Measurements from ENCODE around the gene FAT3. TPM values are rescaled to one million over a fixed set of nuclear protein-coding genes. Genes with fewer than 3 reads are reported as not detected.

Gene FAT3
- total and polyA plus RNA-seq, 4 donors: 0.06 to 1.3 (median 0.62) TPM

- no peak overlapping the region for H3K4me3 ChIP-seq (ENCODE audit: low read depth in 1 of 3, low read length in 3 of 3)
- no peak overlapping the region for H3K27ac ChIP-seq (ENCODE audit: low read depth in 1 of 2, low read length in 2 of 2)
- DNase-seq (ENCODE audit: low spot score): no peak
- WGBS: 88% methylated on average over 1 of the region's 1 CpG
- no peak overlapping the region for H3K9ac ChIP-seq (ENCODE audit: low read depth in 1 of 2, low read length in 2 of 2)
- H3K27me3 ChIP-seq (ENCODE audit: control insufficient read depth in 4 of 4, insufficient read depth in 4 of 4, low read length in 3 of 4): no peaks in the 10 kb centered on the region
- H3K9me3 ChIP-seq (ENCODE audit: control insufficient read depth in 4 of 4, low read length in 3 of 4): no peaks in the 10 kb centered on the region
- TF ChIP-seq TAF1 (conservative IDR thresholded peaks at IDR 0.05): no peak
- TF ChIP-seq GABPA (IDR thresholded peaks at IDR 0.05 in 1 of 2, conservative IDR thresholded peaks at IDR 0.05 in 1 of 2): no peak
- no peak for TF ChIP-seq NR2F2 (IDR thresholded peaks at IDR 0.05)
- no peak for TF ChIP-seq SP1 (IDR thresholded peaks at IDR 0.05)
- TF ChIP-seq HNF4A (conservative IDR thresholded peaks at IDR 0.05): no peak
- TF ChIP-seq, protein P1, sequence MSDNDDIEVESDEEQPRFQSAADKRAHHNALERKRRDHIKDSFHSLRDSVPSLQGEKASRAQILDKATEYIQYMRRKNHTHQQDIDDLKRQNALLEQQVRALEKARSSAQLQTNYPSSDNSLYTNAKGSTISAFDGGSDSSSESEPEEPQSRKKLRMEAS (IDR thresholded peaks at IDR 0.05): no peak
- TF ChIP-seq RXRA (IDR thresholded peaks at IDR 0.05): no peak
- TF ChIP-seq, protein P2, sequence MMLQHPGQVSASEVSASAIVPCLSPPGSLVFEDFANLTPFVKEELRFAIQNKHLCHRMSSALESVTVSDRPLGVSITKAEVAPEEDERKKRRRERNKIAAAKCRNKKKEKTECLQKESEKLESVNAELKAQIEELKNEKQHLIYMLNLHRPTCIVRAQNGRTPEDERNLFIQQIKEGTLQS (IDR thresholded peaks at IDR 0.05): no peak
- TF ChIP-seq FOXA1 (IDR thresholded peaks at IDR 0.05): no peak
- TF ChIP-seq JUND (IDR thresholded peaks at IDR 0.05): no peak
- H3K36me3 ChIP-seq (ENCODE audit: control insufficient read depth in 4 of 4, insufficient read depth in 3 of 4, low read depth in 1 of 4, low read length in 3 of 4): no peaks in the 10 kb centered on the region
- no peaks in the 10 kb centered on the region for H3K4me1 ChIP-seq (ENCODE audit: control insufficient read depth in 4 of 4, insufficient read depth in 4 of 4, low read length in 3 of 4)
Measured at GRCh38 chr11:92198268-92198667, 26.4 kb upstream of the FAT3 start.

GRCh38 chr11:92199991-92200390 lies 24.6 kb upstream of the FAT3 start:
- no peak for TF ChIP-seq ZBTB33 (IDR thresholded peaks at IDR 0.05)
- TF ChIP-seq RAD21 (IDR thresholded peaks at IDR 0.05): no peak
- TF ChIP-seq TAF1 (conservative IDR thresholded peaks at IDR 0.05): no peak
- no peak for TF ChIP-seq YY1 (IDR thresholded peaks at IDR 0.05)
- 72% methylated on average over 3 of the region's 3 CpGs for WGBS
- Histone ChIP-seq H3K36me3 (ENCODE audit: control insufficient read depth in 4 of 4, insufficient read depth in 3 of 4, low read depth in 1 of 4, low read length in 3 of 4) (no peaks in the 10 kb centered on the region), H3K4me3 (ENCODE audit: low read depth in 1 of 3, low read length in 3 of 3) (no peak overlapping the region), H3K4me1 (ENCODE audit: control insufficient read depth in 4 of 4, insufficient read depth in 4 of 4, low read length in 3 of 4) (peaks cover 0 to 5% (median 0%) of the 10 kb centered on the region in 4 donors), H3K9me3 (ENCODE audit: control insufficient read depth in 4 of 4, low read length in 3 of 4) (no peaks in the 10 kb centered on the region), H3K27me3 (ENCODE audit: control insufficient read depth in 4 of 4, insufficient read depth in 4 of 4, low read length in 3 of 4) (no peaks in the 10 kb centered on the region), H3K9ac (ENCODE audit: low read depth in 1 of 2, low read length in 2 of 2) (no peak overlapping the region), H3K27ac (ENCODE audit: low read depth in 1 of 2, low read length in 2 of 2) (no peak overlapping the region)
- DNase-seq (ENCODE audit: low spot score): no peak

- no peaks in the 10 kb centered on the region for H3K36me3 ChIP-seq (ENCODE audit: control insufficient read depth in 4 of 4, insufficient read depth in 3 of 4, low read depth in 1 of 4, low read length in 3 of 4)
- TF ChIP-seq EGR1 (IDR thresholded peaks at IDR 0.05; ENCODE audit: low read depth in 2 of 2): no peak
- TF ChIP-seq, protein P3, sequence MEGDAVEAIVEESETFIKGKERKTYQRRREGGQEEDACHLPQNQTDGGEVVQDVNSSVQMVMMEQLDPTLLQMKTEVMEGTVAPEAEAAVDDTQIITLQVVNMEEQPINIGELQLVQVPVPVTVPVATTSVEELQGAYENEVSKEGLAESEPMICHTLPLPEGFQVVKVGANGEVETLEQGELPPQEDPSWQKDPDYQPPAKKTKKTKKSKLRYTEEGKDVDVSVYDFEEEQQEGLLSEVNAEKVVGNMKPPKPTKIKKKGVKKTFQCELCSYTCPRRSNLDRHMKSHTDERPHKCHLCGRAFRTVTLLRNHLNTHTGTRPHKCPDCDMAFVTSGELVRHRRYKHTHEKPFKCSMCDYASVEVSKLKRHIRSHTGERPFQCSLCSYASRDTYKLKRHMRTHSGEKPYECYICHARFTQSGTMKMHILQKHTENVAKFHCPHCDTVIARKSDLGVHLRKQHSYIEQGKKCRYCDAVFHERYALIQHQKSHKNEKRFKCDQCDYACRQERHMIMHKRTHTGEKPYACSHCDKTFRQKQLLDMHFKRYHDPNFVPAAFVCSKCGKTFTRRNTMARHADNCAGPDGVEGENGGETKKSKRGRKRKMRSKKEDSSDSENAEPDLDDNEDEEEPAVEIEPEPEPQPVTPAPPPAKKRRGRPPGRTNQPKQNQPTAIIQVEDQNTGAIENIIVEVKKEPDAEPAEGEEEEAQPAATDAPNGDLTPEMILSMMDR (IDR thresholded peaks at IDR 0.05; ENCODE audit: low read depth, low read length, missing input control): no peak
- TF ChIP-seq REST (IDR thresholded peaks at IDR 0.05): no peak
- TF ChIP-seq SP1 (IDR thresholded peaks at IDR 0.05): no peak
- TF ChIP-seq HNF4A (conservative IDR thresholded peaks at IDR 0.05): peak in 1 of 2 donors; percentile 23
- no peaks in the 10 kb centered on the region for H3K9me3 ChIP-seq (ENCODE audit: control insufficient read depth in 4 of 4, low read length in 3 of 4)
- no peak overlapping the region for H3K27ac ChIP-seq (ENCODE audit: low read depth in 1 of 2, low read length in 2 of 2)
- DNase-seq (ENCODE audit: low spot score): no peak
- H3K4me1 ChIP-seq (ENCODE audit: control insufficient read depth in 4 of 4, insufficient read depth in 4 of 4, low read length in 3 of 4): peaks cover 0 to 5% (median 0%) of the 10 kb centered on the region in 4 donors
- WGBS: 22% methylated on average over 2 of the region's 2 CpGs
- H3K9ac ChIP-seq (ENCODE audit: low read depth in 1 of 2, low read length in 2 of 2): no peak overlapping the region
- H3K4me3 ChIP-seq (ENCODE audit: low read depth in 1 of 3, low read length in 3 of 3): no peak overlapping the region
- H3K27me3 ChIP-seq (ENCODE audit: control insufficient read depth in 4 of 4, insufficient read depth in 4 of 4, low read length in 3 of 4): peaks cover 0 to 8% (median 0%) of the 10 kb centered on the region in 4 donors
Measured at GRCh38 chr11:92204731-92205130, 19.9 kb upstream of the FAT3 start.
